IPS-11a (cell line): Measurements from ENCODE around the gene PLA2G5.

Source experiments
- H3K4me3 ChIP-seq: one replicate; pipeline ENCODE4 v1.5.1; 2013; ENCODE audit warnings: low read depth, low read length, control low read depth

PLA2G5 gene

DNA sequence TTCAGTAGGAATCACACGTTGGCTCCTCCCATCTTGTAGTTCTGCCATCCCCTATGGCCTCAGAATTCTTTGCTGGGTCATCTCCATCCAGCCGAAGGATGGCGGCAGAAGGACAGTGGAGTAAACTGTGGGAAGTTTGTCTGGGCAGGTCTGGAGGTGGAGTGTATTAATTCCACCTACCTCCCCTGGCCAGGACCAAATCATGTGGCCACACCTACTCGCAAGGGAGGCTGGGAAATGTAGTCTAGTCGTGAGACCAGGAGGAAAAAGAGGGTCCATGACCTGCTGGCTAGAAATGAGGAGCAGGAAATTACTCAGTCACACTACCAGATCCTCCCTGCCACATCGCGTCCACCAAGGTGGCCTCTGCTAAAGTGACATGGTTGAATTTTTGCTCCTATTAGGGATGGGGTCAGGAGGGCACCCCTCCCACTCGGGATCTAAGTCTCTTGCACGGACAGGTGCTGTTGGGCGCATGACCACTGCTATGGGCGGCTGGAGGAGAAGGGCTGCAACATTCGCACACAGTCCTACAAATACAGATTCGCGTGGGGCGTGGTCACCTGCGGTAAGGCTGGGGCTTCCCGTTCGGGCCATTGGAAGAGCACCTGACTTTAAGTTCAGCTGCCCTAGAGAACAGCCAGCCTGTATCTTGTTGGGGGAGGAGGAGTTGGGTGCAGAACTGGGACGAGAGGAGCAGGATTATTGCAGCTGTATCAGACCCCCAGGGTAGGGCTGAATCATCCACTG is 19.5 kb downstream of the PLA2G5 start:
- no peak overlapping the region for H3K4me3 ChIP-seq

DNA sequence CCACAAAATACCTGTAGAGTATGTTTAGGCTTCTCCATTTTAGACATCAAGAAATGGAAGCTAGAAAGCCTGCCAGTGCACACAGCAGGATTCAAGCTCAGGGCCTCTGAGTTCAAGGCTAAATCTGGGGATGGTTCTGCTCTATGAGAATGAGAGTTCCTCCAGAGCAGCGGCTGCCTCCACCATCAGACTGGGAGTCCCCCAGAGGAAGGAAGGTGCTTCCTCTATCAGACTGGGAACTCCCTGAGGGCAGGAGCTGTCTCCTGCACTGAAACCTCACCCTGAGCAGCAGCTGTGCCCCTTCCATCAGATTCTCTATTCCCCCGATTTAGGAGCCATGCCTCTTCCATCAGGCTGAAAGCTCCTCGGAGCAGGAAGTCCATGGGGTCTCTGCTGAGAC is 20.1 kb downstream of the PLA2G5 start:
- no peak overlapping the region for H3K4me3 ChIP-seq

DNA sequence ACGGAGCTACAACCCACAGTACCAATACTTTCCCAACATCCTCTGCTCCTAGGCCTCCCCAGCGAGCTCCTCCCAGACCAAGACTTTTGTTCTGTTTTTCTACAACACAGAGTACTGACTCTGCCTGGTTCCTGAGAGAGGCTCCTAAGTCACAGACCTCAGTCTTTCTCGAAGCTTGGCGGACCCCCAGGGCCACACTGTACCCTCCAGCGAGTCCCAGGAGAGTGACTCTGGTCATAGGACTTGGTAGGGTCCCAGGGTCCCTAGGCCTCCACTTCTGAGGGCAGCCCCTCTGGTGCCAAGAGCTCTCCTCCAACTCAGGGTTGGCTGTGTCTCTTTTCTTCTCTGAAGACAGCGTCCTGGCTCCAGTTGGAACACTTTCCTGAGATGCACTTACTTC is 20.6 kb downstream of the PLA2G5 start:
- H3K4me3 ChIP-seq: no peak overlapping the region

DNA sequence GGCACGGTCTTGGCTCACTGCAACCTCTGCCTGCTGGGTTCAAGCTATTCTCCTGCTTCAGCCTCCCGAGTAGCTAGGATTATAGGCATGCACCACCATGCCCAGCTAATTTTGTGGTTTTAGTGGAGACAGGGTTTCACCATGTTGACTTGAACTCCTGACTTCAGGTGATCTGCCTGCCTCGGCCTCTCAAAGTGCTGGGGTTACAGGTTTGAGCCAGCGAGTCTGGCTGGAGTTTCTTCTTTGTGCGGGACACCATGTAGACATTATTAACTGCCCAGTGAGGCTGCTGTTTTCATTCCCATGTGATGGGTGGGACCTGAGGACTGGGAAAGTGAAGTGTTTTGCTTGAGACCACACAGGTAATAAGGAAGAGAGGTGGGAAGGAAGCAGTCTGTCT is 23.3 kb downstream of the PLA2G5 start:
- H3K4me3 ChIP-seq: no peak overlapping the region

DNA sequence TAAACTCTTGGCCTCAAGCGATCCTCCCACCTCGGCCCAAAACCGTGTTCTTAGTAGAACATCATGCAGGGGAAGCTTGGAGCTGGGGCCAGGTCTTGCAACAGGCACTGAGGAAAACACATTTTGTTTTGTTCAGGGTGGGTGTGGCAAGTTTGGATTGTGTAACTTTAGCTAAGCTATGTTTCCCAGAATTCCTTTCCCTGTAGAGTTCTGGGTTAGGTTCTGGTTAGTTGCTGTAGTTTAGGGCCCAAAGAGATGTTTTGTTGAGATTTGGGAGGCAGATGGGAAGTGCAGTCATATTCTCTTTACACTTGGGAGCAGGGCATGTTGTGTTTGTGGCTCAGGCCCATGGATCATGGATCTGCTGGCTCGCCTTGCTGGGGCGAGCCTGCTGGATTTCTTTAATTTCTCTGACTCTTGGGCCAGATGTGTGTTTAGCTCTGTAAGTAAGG is 24.0 kb downstream of the PLA2G5 start:
- H3K4me3 ChIP-seq: no peak overlapping the region

DNA sequence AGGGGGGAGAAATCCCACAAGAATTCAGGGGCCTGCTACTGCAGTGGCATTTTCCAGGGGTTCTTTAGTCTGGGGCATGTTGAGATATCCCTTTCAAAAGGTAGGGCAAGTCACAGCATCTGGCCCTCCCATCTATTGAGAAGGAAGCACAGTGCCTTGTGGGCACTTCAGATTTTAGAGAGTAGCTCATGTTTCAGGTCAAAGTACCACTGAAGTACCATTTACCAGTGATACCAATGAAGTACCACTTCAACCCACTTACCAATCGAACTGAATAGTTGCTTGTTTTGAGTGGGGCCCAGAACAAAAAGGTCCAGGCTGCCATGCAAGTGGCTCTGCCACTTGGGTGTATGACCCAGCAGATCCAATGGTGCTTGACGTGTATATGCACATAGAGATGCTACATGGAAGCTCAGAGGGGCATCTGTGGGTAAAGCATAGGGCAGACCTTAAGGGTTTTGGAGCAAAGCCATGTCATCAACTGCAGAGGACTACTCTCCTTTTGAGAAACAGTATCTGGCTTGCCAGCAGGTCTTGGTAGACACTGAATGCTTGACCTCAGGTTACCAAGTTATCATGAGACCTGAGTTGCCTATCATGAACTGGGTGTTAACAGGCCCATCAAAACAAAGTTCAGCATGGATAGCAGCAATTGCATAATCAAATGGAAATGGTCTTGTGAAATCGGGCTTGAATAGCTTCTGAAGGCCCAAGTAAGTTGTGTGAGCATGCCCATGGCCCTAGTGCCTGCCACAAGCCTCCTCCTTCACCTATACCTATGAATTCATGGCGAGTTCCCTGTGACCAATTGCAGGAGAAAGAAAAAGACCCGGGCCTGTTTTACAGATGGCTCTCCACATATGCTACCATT is 25.8 kb downstream of the PLA2G5 start:
- H3K4me3 ChIP-seq: no peak overlapping the region

DNA sequence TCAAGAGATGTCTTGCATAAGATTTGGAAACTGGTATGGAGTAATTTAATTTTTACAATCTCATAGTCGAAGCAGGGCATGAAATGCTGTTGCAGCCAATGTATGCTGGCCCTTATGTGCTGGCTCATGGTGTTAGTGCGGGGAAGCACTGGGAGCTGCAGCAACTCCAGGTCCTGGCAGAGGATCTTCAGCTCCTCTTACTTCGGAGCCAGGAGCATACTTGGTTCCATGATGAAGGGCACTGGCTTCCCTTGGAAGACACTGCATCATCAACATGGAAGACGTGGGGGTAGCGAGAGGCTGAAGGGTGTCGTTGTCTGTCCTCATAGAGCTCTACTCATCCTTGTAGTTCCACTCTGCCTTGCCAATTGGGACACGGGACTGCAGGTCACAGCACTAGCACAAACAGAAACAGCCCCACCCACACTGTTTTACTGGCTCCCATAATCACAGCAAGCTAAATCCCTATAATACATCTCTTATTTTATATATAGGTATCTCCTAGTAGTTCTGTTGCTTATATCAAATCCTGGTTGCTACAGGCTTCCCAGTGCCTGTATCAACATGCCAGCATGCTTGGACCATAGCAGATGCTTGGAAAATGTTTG is 26.9 kb downstream of the PLA2G5 start:
- H3K4me3 ChIP-seq: no peak overlapping the region

DNA sequence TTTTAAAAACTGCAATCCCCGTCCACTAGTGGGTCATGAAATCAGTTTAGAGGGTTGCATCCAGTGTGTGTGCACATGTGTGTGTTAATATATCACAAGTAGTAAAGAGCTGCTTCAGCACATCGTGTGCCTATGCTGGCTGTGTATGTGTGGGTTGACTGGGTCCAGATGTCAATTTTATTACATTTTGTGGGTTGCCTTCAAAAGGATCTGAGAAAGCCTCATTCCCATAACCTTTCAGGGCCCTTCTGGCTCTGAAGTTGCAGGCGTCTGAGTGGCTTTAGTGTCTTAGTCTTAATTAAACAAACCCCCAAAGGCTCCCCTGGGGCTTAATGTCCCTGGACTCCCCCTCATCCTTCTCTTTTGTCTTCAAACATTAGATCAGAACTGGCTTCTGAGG is 29.5 kb downstream of the PLA2G5 start:
- H3K4me3 ChIP-seq: no peak overlapping the region

DNA sequence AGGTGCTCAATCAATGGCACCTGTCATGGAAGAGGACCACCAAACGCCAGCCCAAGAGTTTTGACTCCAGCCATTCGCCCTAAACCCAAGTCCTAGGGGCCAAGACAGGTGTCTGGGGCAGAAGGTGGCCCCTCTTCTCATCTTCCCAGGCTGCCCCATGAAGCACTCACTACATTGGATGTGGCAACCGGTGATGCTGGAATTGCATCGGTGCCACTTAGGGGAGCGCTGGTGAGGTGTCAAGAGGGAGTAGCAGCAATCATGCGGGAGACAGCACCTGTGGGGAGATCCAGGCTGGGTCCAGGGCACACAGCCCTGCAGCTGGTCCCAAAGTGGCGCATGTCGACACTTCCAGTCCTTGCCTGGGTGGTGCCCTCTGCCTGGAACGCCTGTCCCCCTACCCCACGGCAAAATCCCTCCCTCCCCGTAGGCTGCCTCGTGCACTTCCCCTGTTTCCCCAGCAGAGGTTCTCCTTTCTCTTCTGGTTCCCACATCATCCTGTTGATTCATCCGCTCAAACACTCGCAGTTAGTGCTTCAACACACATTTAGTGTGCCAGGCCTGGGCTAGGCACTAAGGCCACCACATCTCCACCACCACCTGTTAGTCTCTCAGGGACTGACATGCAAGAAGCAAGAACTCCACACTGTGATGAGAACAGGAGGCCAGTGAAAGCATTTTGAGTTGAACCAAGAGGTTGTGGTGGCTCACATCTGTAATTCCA is 30.8 kb downstream of the PLA2G5 start:
- no peak overlapping the region for H3K4me3 ChIP-seq

DNA sequence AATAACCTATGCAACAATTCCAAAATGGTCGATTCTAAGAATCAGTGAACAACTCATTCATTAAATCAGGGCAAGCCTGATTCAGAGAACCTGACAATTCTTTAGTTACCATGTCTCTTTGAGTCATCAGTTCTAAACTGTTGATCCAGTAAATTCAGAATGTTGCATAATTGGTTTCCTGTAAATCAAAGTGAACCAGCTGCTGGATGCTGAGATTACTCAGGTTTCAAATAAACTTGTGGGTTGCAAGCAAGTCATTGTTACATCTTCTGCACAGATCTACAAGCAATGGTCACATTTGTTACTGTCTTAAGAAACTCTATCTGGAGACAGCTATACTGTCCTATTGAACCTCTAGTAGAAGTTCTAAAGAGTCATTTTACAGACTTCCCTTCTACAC is 32.9 kb downstream of the PLA2G5 start:
- H3K4me3 ChIP-seq: no peak overlapping the region

DNA sequence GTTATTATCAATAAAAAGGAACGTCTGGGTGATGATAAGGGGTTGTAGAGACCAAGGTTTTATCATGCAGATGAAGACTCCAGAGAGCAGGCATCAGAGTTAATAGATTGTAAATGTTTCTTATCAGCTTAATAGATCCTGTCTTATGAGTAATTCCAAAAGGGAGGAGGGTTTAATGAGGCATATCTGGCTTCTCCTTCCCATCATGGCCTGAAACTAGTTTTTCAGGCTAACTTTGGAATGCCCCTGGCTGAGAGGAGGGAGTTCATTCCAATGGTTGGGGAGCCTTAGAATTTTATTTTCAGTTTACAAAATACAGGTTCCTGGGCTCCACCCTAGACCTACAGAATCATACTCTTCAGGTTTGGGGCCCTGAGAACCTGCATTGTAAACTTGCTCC is 35.9 kb downstream of the PLA2G5 start:
- no peak overlapping the region for H3K4me3 ChIP-seq

DNA sequence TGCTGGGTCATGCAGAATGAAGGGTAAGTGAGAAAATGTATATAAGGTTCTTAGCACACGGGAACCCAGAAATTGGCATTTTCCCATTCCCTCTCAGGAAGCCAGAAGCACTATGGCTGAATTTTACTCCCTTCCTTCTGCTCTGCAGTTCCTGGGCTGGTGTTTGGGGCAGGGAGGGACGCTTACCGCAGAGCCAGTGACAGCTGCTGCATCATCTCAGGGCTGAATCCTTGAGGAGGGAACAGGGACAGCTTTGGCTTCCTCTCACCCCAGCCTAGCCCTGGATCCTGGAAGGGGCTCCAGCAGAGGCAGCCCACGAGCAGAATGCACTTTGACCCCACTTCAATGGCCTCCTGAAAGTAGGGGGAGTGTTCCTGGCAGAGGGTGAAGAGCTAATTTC is 37.4 kb downstream of the PLA2G5 start:
- no peak overlapping the region for H3K4me3 ChIP-seq

DNA sequence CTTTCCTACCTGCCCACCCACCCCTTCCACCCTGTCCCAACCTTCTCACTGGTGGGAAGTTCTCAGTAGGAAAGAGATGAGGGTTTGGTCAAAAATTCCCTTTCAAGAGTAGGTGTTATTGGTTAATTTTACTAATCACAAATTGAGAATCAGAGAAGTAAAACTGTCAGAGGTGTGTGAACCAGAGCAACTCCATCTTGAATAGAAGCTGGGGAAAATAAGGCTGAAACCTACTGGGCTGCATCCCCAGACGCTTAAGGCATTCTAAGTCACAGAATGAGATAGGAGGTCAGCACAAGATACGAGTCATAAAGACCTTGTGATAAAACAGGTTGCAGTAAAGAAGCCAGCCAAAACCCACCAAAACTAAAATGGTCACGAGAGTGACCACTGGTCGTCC is 37.8 kb downstream of the PLA2G5 start:
- no peak overlapping the region for H3K4me3 ChIP-seq

DNA sequence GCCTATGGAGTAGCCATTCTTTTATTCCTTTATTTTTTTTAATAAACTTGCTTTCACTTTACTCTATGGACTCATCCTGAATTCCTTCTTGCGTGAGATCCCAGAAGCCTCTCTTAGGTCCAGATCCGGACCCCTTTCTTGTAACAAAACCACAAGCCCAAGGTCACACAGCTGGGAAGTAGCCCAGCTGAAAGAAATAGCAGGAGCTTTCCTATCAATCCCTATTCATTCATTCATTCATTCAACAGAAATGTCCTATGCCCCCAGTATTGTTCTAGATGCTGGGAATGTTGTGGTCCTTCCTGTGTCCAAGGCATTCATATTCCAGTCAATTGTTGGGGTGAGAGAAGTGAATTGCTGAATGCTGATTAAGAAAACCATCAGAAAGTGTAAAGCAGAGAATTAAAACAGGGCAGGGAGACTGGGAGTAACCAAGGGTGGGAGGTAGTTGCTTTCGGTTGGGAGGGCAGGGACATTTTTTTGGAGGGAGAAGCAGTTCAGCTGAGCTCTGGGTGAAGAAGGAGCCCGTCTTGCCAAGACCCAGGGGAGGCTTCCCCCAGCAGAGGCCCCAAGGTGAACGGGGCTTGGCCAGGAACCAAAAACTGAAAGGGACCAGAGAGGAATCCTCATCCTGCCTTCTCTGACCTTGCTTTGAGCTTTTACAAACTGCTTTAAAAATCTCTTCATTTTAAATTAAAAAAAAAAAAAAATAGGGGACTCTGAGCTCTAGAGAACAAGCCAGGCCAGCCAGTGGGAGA is 38.6 kb downstream of the PLA2G5 start:
- H3K4me3 ChIP-seq: no peak overlapping the region

DNA sequence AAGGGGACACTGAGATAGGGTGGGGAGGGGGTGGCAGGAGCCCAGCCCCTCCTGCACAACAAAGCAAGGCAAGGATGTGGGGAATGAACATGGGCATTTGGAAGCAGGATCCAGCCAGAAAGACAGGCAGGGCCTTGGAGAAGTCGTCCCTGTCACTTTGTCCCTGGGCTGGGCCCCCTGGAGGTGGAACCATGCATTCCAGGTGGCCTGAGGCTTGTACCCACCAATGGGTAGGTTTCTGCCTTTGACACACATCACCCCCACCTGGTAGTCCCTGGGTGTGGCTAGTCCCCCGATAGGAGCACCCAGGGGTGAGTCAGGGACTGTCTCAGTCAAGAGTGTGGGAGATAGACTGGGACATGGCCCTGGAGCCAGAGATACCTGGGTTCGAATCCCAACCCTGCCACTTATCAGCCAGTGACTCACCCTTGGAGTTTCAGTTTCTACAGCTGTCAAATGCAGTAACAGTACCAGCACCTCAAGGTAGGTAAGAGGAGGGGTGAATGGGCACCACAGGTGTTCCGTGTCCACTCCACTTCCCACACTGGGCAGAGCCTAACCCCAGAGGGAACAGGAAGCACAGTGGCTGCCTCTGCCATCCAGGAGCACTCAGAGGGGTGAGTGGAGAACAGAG is 39.3 kb downstream of the PLA2G5 start:
- no peak overlapping the region for H3K4me3 ChIP-seq

DNA sequence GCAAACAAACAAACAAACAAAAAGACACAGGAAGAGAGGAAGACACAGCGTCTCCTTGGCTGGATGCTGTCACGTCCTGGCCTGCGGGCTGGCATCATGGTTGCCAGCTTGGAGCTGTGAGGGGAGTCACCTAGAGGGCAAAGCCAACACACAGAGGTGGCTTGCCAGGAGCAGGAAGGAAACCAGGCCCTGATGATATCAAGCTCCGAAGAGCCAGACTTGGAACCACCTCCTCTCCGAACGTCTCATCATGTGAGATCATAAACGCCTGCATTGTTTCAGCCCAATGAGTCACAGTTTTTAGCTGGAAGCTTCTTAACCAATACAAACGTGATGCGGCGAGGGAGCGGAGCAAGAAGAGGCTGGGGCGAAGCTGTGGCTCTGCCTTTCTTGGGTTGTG is 40.7 kb downstream of the PLA2G5 start:
- no peak overlapping the region for H3K4me3 ChIP-seq

DNA sequence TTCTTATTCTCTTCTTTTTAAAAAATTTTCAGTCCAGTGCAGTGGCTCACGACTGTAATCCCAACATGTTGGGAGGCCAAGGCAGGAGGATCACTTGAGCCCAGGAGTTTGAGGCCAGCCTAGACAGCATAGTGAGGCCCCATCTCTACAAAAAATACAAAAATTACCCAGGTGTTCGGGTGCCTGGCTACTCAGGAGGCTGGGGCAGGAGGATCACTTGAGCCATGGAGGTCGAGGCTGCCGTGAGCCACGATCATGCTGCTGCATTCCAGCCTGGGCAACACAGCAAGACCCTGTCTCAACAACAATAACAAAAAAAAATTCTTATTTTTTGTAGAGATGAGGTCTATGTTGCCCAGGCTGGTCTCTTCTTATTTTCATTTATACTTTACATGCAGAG is 41.5 kb downstream of the PLA2G5 start:
- no peak overlapping the region for H3K4me3 ChIP-seq

DNA sequence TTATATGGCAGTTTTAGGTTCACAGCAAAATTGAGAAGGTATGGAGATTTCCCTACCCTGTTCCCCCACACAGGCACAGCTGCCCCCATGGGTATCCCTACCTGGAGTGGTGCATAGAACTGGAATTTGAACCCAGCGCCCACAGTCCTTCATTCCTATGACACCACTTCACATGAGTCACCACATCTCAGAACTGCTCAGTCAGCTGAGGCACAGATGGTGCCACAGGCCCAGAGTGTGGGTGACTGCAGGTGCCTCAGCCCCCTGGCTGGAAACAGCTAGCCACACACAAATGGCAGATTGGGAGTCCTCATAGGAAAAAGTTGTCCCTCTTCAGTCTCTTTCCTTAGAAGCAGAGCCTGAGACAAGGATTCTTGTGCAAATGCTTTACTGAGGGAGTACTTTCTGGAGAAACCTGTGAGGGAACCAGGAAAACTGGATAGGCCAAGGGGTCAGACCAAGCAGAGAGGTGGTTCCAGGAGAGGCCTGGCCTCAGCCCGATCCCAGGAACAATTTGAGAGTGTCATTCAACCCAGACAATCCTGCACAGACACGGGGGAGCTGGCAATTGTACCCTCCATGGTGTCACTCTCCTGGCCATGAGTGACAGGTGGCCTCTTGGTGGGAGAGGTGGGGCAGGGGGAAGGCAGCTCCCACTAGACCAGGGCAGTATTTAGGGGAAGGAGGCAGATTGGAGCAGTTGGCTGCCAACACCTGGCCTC is 42.4 kb downstream of the PLA2G5 start:
- no peak overlapping the region for H3K4me3 ChIP-seq

DNA sequence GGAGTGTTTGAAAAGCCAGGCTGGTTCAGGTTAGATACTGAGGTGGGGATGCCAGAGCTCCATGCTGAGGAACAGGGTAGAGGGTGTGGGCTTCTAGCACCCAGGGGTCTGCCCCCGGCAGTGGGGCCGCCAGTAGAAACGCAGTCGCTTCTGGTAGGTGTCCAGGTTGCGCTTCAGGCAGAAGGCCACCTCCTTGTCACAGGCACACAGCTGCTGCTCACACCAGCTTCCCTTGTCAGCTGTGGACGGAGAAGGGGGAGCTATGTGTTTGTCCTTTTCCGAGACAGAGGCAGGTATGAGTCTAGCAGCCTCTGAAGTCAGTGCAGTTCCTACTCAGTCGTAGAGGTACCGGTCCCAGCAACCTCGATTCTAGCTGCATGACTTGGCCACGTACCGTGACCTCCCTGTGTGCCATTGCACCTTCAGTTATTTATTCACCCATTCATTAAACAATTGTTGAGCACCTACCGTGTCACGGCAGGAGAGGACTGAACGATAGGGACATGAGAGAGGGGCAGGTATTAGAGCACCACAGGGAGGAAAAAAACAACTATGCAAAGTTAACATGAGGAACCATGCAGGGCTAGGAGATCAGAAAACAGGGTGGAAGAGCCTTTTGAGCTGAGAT is 44.1 kb downstream of the PLA2G5 start:
- H3K4me3 ChIP-seq: no peak overlapping the region
